CD14-positive monocyte (primary cell): ENCODE measurements around the gene NPR1. TPM values are rescaled to one million over a fixed set of nuclear protein-coding genes. Genes with fewer than 3 reads are reported as not detected.

Experiments
- DNase-seq, 3 donors: peaks; one replicate each; pipeline ENCODE4 v3.0.0-alpha.2; 2011 to 2022
- H2AFZ ChIP-seq: 2 replicates; pipeline ENCODE4 v1.6.0; 2012; ENCODE audit warnings: mild to moderate bottlenecking, low read depth, low read length, inconsistent platforms; ENCODE audit not compliant: insufficient read depth, poor library complexity, severe bottlenecking
- H3K27ac ChIP-seq, 2 donors: 1 replicate in 1 of 2; 2 replicates in 1 of 2; pipeline ENCODE4 v1.5.1; 2012 to 2013; ENCODE audit warnings: low read length in 2 of 2, control low read depth in 1 of 2, inconsistent platforms in 1 of 2, low read depth in 1 of 2, mild to moderate bottlenecking in 1 of 2
- H3K27me3 ChIP-seq, 2 donors: one replicate each; pipeline versions ENCODE4 v1.6.0 to v1.6.1; 2011 to 2013; ENCODE audit warnings: low read length in 2 of 2; ENCODE audit not compliant: control insufficient read depth in 2 of 2, insufficient read depth in 2 of 2
- H3K36me3 ChIP-seq, 2 donors: replicated peaks in 1 of 2; 1 replicate in 1 of 2; 2 replicates in 1 of 2; pipeline versions ENCODE4 v1.5.1 to v1.6.1; 2012 to 2013; ENCODE audit warnings: low read length in 2 of 2, control low read depth in 1 of 2, inconsistent platforms in 1 of 2, mild to moderate bottlenecking in 1 of 2; ENCODE audit not compliant: insufficient read depth in 2 of 2, control insufficient read depth in 1 of 2
- H3K4me1 ChIP-seq, 2 donors: 1 replicate in 1 of 2; 2 replicates in 1 of 2; pipeline versions ENCODE4 v1.5.1 to v1.6.1; 2012 to 2013; ENCODE audit warnings: low read length in 2 of 2, control low read depth in 1 of 2, inconsistent platforms in 1 of 2, mild to moderate bottlenecking in 1 of 2, moderate library complexity in 1 of 2; ENCODE audit not compliant: insufficient read depth in 2 of 2, control insufficient read depth in 1 of 2
- H3K4me2 ChIP-seq: replicated peaks from 2 replicates; pipeline ENCODE3; 2012; ENCODE audit warnings: low read length, moderate library complexity, mild to moderate bottlenecking; ENCODE audit not compliant: poor library complexity, severe bottlenecking; ENCODE audit errors: extremely low read depth
- H3K4me3 ChIP-seq, 3 experiments: fragments of 200-600 bp in 1 of 3; sonication (generic) in 1 of 3; replicated peaks in 1 of 3; 1 replicate in 2 of 3; 2 replicates in 1 of 3; pipeline ENCODE4 v1.5.1; 2011 to 2013; ENCODE audit warnings: low read length in 3 of 3, mild to moderate bottlenecking in 3 of 3, control low read depth in 2 of 3, low read depth in 2 of 3, inconsistent platforms in 1 of 3, moderate library complexity in 1 of 3
- H3K79me2 ChIP-seq: 2 replicates; pipeline ENCODE4 v1.6.0; 2012; ENCODE audit warnings: mild to moderate bottlenecking, control low read depth, inconsistent platforms, low read length, moderate library complexity; ENCODE audit not compliant: insufficient read depth
- H3K9ac ChIP-seq: 2 replicates; pipeline ENCODE4 v1.6.0; 2017; ENCODE audit warnings: low read length, mild to moderate bottlenecking; ENCODE audit not compliant: insufficient read depth, poor library complexity, severe bottlenecking
- H3K9me3 ChIP-seq, 2 donors: replicated peaks in 1 of 2; 1 replicate in 1 of 2; 2 replicates in 1 of 2; pipeline versions ENCODE4 v1.5.1 to v1.6.1; 2012 to 2013; ENCODE audit warnings: low read length in 2 of 2, control low read depth in 1 of 2; ENCODE audit not compliant: control insufficient read depth in 1 of 2, insufficient read depth in 1 of 2
- H4K20me1 ChIP-seq: 2 replicates; pipeline ENCODE4 v1.6.0; 2012; ENCODE audit warnings: mild to moderate bottlenecking, low read length, control low read depth, moderate library complexity; ENCODE audit not compliant: insufficient read depth
- H3K27ac Mint-ChIP-seq, 7 donors: one replicate each; pipeline ENCODE4 v1.8.0; 2020; ENCODE audit warnings: mild to moderate bottlenecking in 7 of 7, mixed read lengths in 7 of 7, moderate library complexity in 6 of 7, inconsistent platforms in 2 of 7
- H3K27me3 Mint-ChIP-seq, 3 donors: one replicate each; pipeline ENCODE4 v1.8.0; 2021 to 2022; ENCODE audit warnings: low read depth in 3 of 3, mild to moderate bottlenecking in 3 of 3, mixed read lengths in 3 of 3, moderate library complexity in 3 of 3, inconsistent platforms in 1 of 3
- H3K36me3 Mint-ChIP-seq, 2 donors: one replicate each; pipeline ENCODE4 v1.8.0; 2020; ENCODE audit warnings: mixed read lengths in 2 of 2, inconsistent platforms in 1 of 2, mild to moderate bottlenecking in 1 of 2
- H3K4me1 Mint-ChIP-seq: one replicate; pipeline ENCODE4 v1.8.0; 2020; ENCODE audit warnings: mild to moderate bottlenecking, mixed read lengths
- H3K4me3 Mint-ChIP-seq, 2 donors: one replicate each; pipeline ENCODE4 v1.8.0; 2020; ENCODE audit warnings: mild to moderate bottlenecking in 2 of 2, mixed read lengths in 2 of 2, moderate library complexity in 1 of 2
- H3K9me3 Mint-ChIP-seq, 7 donors: one replicate each; pipeline ENCODE4 v1.8.0; 2020 to 2022; ENCODE audit warnings: mixed read lengths in 7 of 7, mild to moderate bottlenecking in 6 of 7, moderate library complexity in 6 of 7, inconsistent platforms in 2 of 7
- CTCF ChIP-seq: fragments of 200-600 bp; IDR thresholded peaks from one replicate; pipeline ENCODE4 v1.8.0; 2022; ENCODE audit warnings: antibody characterized with exemption, mild to moderate bottlenecking
- WGBS: methylation state at CpG from one replicate; pipeline ENCODE4 v1.1.5; 2013; ENCODE audit warnings: missing lambda C conversion rate; ENCODE audit not compliant: insufficient coverage; 5-methylcytosine and 5-hydroxymethylcytosine counted together
- intact Hi-C, 2 donors: fragments of 100-400 bp; cut with micrococcal nuclease; formaldehyde crosslinking; loops; one replicate each; pipeline versions ENCODE4 v1.15.0 to v1.15.1; 2023
- polyA plus RNA-seq, 3 donors: library from polyadenylated mRNA; depleted of rRNA in 1 of 3; unstranded in 2 of 3; stranded (reverse) in 1 of 3; fragments of 300-500 nt in 2 of 3; fragments of >200 nt in 1 of 3; fragmentation: Illumina TruSeq in 2 of 3; gene quantifications; 1 replicate in 2 of 3; 2 replicates in 1 of 3; pipeline ENCODE4 v1.2.3, GENCODE V29; 2012 to 2021

Gene NPR1
- polyA plus RNA-seq, 3 donors, result not detected

- Mint-ChIP-seq H3K9me3 (peaks cover 0 to 3% (median 0%) of the 10 kb centered on the region in 7 donors), H3K27ac (peak overlapping the region in 1 of 7 donors; percentile 81), H3K27me3 (peaks cover 3 to 9% (median 5%) of the 10 kb centered on the region in 3 donors), H3K4me3 (peak overlapping the region in 1 of 2 donors; percentile 2), H3K36me3 (no peaks in the 10 kb centered on the region), H3K4me1 (peaks cover 11% of the 10 kb centered on the region)
- Histone ChIP-seq H2AFZ (no peak overlapping the region), H3K36me3 (no peaks in the 10 kb centered on the region), H3K4me3 (no peak overlapping the region), H3K4me1 (no peaks in the 10 kb centered on the region), H3K4me2 (no peak overlapping the region), H4K20me1 (no peaks in the 10 kb centered on the region), H3K27ac (no peak overlapping the region), H3K9me3 (no peaks in the 10 kb centered on the region), H3K27me3 (peaks cover 0 to 4% of the 10 kb centered on the region in 2 donors), H3K9ac (no peak overlapping the region), H3K79me2 (no peaks in the 10 kb centered on the region)
- TF ChIP-seq CTCF, result no peak
- intact Hi-C loops, result no loop called here
- 95% methylated on average over 12 of the region's 18 CpGs for WGBS
- no peak for DNase-seq
Measured at GRCh38 chr1:153688736-153689328, 10.3 kb downstream of the NPR1 start.

GRCh38 chr1:153693466-153693865, 15.0 kb downstream of the NPR1 start:
- Histone ChIP-seq H3K9me3 (no peaks in the 10 kb centered on the region), H3K27ac (no peak overlapping the region), H3K9ac (no peak overlapping the region), H2AFZ (no peak overlapping the region), H3K4me2 (no peak overlapping the region), H3K4me3 (no peak overlapping the region), H3K4me1 (peaks cover 9 to 11% of the 10 kb centered on the region in 2 donors), H3K79me2 (no peaks in the 10 kb centered on the region), H3K36me3 (no peaks in the 10 kb centered on the region), H4K20me1 (no peaks in the 10 kb centered on the region), H3K27me3 (no peaks in the 10 kb centered on the region)
- no peak overlapping the region for H3K27ac Mint-ChIP-seq
- peaks cover 14% of the 10 kb centered on the region for H3K4me1 Mint-ChIP-seq
- TF ChIP-seq CTCF, result no peak
- no peak overlapping the region for H3K4me3 Mint-ChIP-seq
- intact Hi-C loops, result no loop called here
- WGBS, result 100% methylated on average over 1 of the region's 4 CpGs
- H3K9me3 Mint-ChIP-seq, result peaks cover 0 to 3% (median 0%) of the 10 kb centered on the region in 7 donors
- peaks cover 0 to 7% (median 1%) of the 10 kb centered on the region in 3 donors for H3K27me3 Mint-ChIP-seq
- no peak for DNase-seq
- no peaks in the 10 kb centered on the region for H3K36me3 Mint-ChIP-seq
